Smooth muscle cell (in vitro differentiated cells): Measurements from ENCODE around the gene RNF41. TPM values are rescaled to one million over a fixed set of nuclear protein-coding genes. Genes with fewer than 3 reads are reported as not detected.

ENCODE experiments used
- DNase-seq: peaks from one replicate; lab custom pipeline; 2025; ENCODE audit not compliant: unreplicated experiment; lab: John Stamatoyannopoulos, UW
- H2AFZ ChIP-seq: fragments of 200-600 bp; sonication (generic); 2 replicates; pipeline ENCODE4 v1.6.0; 2016; ENCODE audit warnings: antibody characterized with exemption, low read depth, mild to moderate bottlenecking
- H3F3A ChIP-seq: fragments of 200-600 bp; sonication (generic); 2 replicates; pipeline ENCODE4 v1.6.0; 2017; ENCODE audit warnings: antibody characterized with exemption, low read depth
- H3K27ac ChIP-seq: fragments of 200-600 bp; sonication (generic); 2 replicates; pipeline ENCODE4 v1.5.1; 2016; ENCODE audit warnings: low read depth, mild to moderate bottlenecking
- H3K27me3 ChIP-seq: fragments of 200-600 bp; sonication (generic); 2 replicates; pipeline ENCODE4 v1.6.1; 2016; ENCODE audit warnings: low read depth, mild to moderate bottlenecking
- H3K36me3 ChIP-seq: fragments of 200-600 bp; sonication (generic); 2 replicates; pipeline ENCODE4 v1.5.1; 2016; ENCODE audit warnings: low read depth
- H3K4me1 ChIP-seq: fragments of 200-600 bp; sonication (generic); 2 replicates; pipeline ENCODE4 v1.5.1; 2016; ENCODE audit warnings: low read depth
- H3K4me2 ChIP-seq: fragments of 200-600 bp; sonication (generic); 2 replicates; pipeline ENCODE4 v1.6.0; 2016; ENCODE audit warnings: mild to moderate bottlenecking
- H3K4me3 ChIP-seq: fragments of 200-600 bp; sonication (generic); 2 replicates; pipeline ENCODE4 v1.5.1; 2016; ENCODE audit warnings: mild to moderate bottlenecking
- H3K79me2 ChIP-seq: fragments of 200-600 bp; sonication (generic); 2 replicates; pipeline ENCODE4 v1.6.0; 2016; ENCODE audit warnings: low read depth, mild to moderate bottlenecking
- H3K9ac ChIP-seq: fragments of 200-600 bp; sonication (generic); 2 replicates; pipeline ENCODE4 v1.6.0; 2016; ENCODE audit warnings: low read depth
- H3K9me3 ChIP-seq: fragments of 200-600 bp; sonication (generic); replicated peaks from 2 replicates; pipeline ENCODE4 v1.5.1; 2016; ENCODE audit warnings: low read depth
- H4K20me1 ChIP-seq: fragments of 200-600 bp; sonication (generic); 2 replicates; pipeline ENCODE4 v1.6.0; 2016; ENCODE audit warnings: low read depth
- CTCF ChIP-seq: fragments of 200-600 bp; sonication (generic); IDR thresholded peaks from 2 replicates; pipeline ENCODE4 v1.5.1; 2017; ENCODE audit warnings: borderline replicate concordance, mild to moderate bottlenecking, antibody characterized with exemption; ENCODE audit not compliant: insufficient read depth, poor library complexity, severe bottlenecking
- WGBS: methylation state at CpG from one replicate; pipeline ENCODE4 v1.1.7; 2016; ENCODE audit warnings: low lambda C conversion rate; 5-methylcytosine and 5-hydroxymethylcytosine counted together
- polyA plus RNA-seq: library from polyadenylated mRNA; unstranded; fragments of >200 nt; fragmentation: Nextera tagmentation; extraction: Ambion mirVana; gene quantifications from 2 replicates; pipeline ENCODE4 v1.2.1, GENCODE V29; 2016
- total RNA-seq: library from RNA; depleted of rRNA; stranded (reverse); fragments of >200 nt; gene quantifications from 2 replicates; pipeline ENCODE4 v1.2.3, GENCODE V29; 2014

RNF41 gene
- total and polyA plus RNA-seq, 2 experiments from 2014 or later = 19.4 to 46.1 TPM

DNA sequence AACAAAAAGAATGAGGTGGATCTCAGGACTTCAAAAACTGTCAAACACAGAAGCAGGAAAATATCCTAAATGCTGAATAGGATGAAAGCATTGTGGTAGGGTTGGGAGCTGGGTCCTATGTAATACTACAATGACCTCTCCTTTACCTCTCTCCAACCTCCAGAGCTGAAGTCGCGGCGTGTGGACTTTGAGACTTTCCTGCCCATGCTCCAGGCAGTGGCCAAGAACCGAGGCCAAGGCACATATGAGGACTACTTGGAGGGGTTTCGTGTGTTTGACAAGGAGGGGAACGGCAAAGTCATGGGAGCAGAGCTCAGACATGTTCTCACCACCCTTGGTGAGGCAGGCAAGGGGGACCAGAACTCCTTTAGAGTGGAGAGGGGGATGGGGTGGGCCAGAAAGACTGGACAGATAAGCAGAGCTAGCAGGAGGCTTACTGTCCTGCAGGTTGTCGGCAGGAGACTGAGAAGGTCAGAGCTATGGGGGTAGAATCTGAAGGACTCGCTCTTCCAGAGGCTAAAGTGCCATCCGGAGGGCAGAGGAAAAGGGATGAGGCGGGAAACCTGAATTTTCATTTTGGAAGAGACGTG lies 66.4 kb downstream of the RNF41 start:
- Histone ChIP-seq H2AFZ (no peak overlapping the region), H3K27ac (no peak overlapping the region), H3K4me1 (peaks cover 31% of the 10 kb centered on the region), H3K9me3 (no peaks in the 10 kb centered on the region), H3K4me2 (no peak overlapping the region), H3F3A (peaks cover 20% of the 10 kb centered on the region), H4K20me1 (peaks cover 18% of the 10 kb centered on the region), H3K27me3 (no peaks in the 10 kb centered on the region), H3K9ac (no peak overlapping the region), H3K36me3 (no peaks in the 10 kb centered on the region), H3K4me3 (no peak overlapping the region), H3K79me2 (peaks cover 33% of the 10 kb centered on the region)
- WGBS = 96% methylated on average over 11 of the region's 11 CpGs
- no peak for DNase-seq
- TF ChIP-seq CTCF = no peak

DNA sequence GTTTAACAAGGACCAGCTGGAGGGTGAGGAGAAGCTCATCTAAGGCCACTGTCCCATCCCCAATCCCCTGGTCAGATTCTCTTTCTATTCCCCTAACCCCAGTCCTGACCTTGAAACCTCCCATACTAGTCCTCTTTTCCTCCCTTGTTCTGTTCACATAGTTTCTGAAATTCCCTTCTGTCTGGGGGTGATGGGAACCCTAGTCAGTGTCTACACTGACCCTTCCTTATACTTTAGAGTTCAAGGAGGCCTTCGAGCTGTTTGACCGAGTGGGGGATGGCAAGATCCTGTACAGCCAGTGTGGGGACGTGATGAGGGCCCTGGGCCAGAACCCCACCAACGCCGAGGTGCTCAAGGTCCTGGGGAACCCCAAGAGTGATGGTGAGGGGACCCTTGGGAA lies 66.9 kb downstream of the RNF41 start:
- Histone ChIP-seq H3K9ac (no peak overlapping the region), H4K20me1 (peaks cover 13% of the 10 kb centered on the region), H3K4me3 (no peak overlapping the region), H3K79me2 (peaks cover 28% of the 10 kb centered on the region), H2AFZ (no peak overlapping the region), H3K27ac (no peak overlapping the region), H3K27me3 (no peaks in the 10 kb centered on the region), H3K9me3 (no peaks in the 10 kb centered on the region), H3K4me1 (peaks cover 25% of the 10 kb centered on the region), H3K4me2 (no peak overlapping the region), H3K36me3 (no peaks in the 10 kb centered on the region), H3F3A (peaks cover 17% of the 10 kb centered on the region)
- no peak for TF ChIP-seq CTCF
- WGBS = 97% methylated on average over 5 of the region's 5 CpGs
- no peak for DNase-seq

DNA sequence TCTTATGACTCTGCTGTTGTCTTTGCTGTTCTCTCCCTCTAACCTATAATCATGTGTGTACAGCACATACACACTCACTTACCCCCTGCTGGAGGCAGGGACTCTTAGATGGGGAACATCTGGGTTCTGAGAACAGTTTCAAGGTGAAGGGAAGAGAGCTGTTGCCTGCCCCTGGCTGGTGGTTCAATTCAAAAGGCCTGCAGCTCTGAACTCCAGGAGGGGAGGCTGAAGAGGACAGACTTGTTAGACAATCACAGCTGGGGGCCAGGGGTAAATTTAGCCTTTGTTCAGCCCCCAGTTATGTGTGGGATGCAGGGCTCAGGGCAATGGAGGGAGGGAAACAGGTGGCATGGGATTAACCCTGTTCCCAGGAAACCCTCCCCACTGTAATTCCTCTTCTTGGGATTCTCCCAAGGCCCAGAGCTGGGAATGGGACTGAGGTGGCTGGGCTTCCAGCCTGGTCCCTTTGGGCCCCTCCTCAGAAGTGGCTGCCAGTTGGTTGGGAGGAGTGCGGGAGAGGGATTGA lies 67.4 kb downstream of the RNF41 start:
- no peak overlapping the region for H3K4me2 ChIP-seq
- H3K79me2 ChIP-seq = peaks cover 23% of the 10 kb centered on the region
- WGBS = 100% methylated on average over 1 of the region's 1 CpG
- no peak overlapping the region for H3K9ac ChIP-seq
- H3K27ac ChIP-seq = no peak overlapping the region
- H4K20me1 ChIP-seq = peaks cover 8% of the 10 kb centered on the region
- peaks cover 12% of the 10 kb centered on the region for H3F3A ChIP-seq
- H3K9me3 ChIP-seq = no peaks in the 10 kb centered on the region
- no peak for DNase-seq
- no peaks in the 10 kb centered on the region for H3K27me3 ChIP-seq
- H2AFZ ChIP-seq = no peak overlapping the region
- H3K4me3 ChIP-seq = no peak overlapping the region
- TF ChIP-seq CTCF = no peak
- H3K4me1 ChIP-seq = peaks cover 20% of the 10 kb centered on the region
- no peaks in the 10 kb centered on the region for H3K36me3 ChIP-seq

DNA sequence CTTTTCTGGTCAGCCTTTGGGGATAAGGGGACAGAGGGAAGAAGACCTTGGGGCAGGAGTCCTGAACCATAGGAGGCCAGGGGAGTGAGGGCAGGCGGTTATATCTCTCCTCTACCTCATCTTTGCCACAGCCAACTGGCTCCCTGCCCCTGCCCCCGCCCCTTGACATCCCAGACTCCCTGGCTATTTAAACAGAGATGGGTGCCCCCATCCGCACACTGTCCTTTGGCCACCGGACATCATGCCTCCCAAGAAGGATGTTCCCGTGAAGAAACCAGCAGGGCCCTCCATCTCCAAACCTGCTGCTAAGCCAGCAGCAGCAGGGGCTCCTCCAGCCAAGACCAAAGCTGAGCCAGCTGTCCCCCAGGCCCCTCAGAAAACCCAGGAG lies 68.0 kb downstream of the RNF41 start:
- no peak overlapping the region for H2AFZ ChIP-seq
- 96% methylated on average over 5 of the region's 5 CpGs for WGBS
- no peak for DNase-seq
- H3K4me1 ChIP-seq = peaks cover 18% of the 10 kb centered on the region
- no peaks in the 10 kb centered on the region for H3K27me3 ChIP-seq
- H3F3A ChIP-seq = peaks cover 6% of the 10 kb centered on the region
- peak overlapping the region; percentile 93 for H3K4me2 ChIP-seq
- H3K4me3 ChIP-seq = no peak overlapping the region
- H3K27ac ChIP-seq = no peak overlapping the region
- H3K9ac ChIP-seq = no peak overlapping the region
- no peaks in the 10 kb centered on the region for H3K9me3 ChIP-seq
- peaks cover 17% of the 10 kb centered on the region for H3K79me2 ChIP-seq
- TF ChIP-seq CTCF = no peak
- no peaks in the 10 kb centered on the region for H3K36me3 ChIP-seq
- H4K20me1 ChIP-seq = peaks cover 1% of the 10 kb centered on the region
